CD4-positive, alpha-beta T cell treated with Interleukin-4 for 4 hours (primary cell): ENCODE measurements around the gene ANK3.
"Not testable (repeated sequence)": the region's sequence is repeated elsewhere in the genome, so short reads cannot be mapped to it uniquely, and the experiment has no call there.

Experiments used
- DNase-seq: peaks from one replicate; pipeline ENCODE4 v3.0.0-alpha.2; 2020

ANK3 gene

DNA sequence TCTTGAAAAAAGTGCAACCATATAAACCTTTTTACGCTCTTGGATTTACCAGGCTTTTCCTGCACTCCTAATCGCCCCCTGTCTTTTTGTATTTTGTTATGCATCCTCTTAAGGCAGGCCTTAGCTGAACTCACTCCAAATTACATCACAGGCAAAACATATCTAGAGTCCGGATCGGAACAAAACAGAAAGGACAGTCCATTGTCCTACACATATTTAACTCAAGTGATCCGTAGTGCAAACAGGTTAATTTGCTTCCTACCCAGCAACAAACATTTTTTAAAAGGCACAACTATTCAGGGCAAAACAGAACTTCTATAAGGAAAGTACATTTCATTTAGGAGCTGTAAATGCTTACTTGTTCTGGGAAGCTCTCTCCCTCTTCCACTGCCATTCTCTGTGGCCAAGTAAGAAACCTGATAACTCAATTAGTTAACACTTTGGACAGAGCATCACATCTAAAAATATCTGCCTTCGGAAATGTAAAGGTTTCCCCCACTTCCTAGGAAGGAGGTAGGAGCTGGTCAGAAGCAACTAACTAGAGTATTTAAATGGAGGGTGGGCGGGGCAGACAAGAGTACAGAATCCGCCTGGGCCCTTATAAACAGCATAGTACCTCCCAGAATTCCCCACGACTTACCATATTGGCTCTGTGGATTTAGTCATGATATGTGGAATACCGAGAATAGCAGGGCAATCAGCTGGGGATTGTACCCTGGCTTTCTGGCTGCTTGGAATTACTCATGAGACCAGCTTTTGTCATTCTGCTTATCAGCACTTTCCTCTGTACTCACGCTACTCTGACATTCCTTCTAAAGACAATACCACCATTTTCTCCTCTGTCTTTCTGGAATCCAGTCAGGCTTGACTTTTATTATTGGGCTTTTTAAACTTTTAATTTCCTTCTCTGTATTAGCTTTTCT, 89.5 kb downstream of the ANK3 start:
- no peak for DNase-seq

DNA sequence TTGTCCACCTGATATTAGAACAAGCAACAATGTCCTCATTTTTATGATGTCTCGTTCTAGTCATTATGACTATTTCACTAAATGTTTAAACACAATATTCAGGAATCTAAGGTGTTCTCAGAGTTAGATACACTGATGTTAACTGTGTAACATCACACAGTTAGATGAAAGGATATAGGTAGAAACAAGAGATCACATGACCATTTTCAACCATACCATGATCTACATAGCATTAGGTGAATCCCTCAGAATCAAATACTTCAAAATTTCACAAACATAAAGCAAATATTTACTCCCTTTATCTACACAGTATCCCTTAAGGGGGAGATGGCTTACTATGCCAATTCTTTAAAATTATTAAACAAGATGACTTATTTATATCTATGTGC, 90.3 kb downstream of the ANK3 start:
- no peak for DNase-seq

GRCh38 chr10:60298408-60299389, 91.0 kb downstream of the ANK3 start:
- DNase-seq: no peak

- DNase-seq: no peak
Observed at GRCh38 chr10:60296073-60296472, 93.6 kb downstream of the ANK3 start.

GRCh38 chr10:60295028-60295937, 94.4 kb downstream of the ANK3 start:
- DNase-seq: no peak

GRCh38 chr10:60293581-60294175, 96.0 kb downstream of the ANK3 start:
- DNase-seq: no peak

DNA sequence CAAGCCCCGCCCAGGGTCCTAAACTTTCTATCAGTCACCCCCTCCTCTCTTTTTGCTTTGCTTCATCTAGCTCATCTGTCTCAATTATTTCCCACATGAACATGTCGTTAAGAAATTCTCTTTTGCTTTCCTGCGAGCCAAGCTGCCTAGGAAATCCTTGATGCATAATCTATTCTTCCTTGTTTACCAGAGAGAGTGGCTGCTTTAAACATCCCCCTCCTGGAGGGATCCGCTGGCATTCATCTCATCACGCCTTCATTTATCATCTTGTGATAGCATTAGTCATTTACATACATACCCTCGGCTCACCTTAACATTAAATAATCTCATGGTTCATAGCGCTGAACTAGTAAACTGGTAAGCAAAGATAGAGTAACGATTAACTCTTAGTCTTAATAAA, 96.7 kb downstream of the ANK3 start:
- no peak for DNase-seq

- DNase-seq: not testable (repeated sequence)
Observed at GRCh38 chr10:60292536-60292935, 97.1 kb downstream of the ANK3 start.

DNA sequence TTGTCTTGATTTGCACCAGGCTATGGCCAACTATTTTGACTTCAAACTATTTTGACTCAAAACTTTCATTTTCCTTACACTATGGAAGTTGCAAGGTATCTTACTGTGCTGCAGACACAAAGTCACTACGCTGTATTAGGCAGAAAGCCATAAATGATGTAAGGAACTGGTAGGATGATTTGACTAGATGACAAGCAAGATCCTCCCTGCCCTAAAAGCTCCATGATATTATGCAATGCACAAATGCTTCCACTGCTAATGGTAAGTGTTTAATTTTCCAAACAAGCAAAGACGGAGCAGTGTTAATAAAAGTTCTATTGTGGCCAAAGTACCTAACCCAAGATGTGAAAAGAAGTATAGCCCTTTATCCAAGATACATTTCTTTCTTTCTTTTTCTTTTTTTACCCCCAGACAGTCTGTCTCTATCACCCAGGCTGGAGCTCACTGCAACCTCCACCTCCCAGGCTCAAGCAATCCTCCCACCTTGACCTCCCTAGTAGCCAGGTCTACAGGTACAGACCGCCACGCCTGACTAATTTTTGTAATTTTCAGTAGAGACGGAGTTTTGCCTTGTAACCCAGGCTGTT, 98.2 kb downstream of the ANK3 start:
- no peak for DNase-seq

- DNase-seq: no peak
Observed at GRCh38 chr10:60290558-60290957, 99.1 kb downstream of the ANK3 start.

- no peak for DNase-seq
Observed at GRCh38 chr10:60289800-60290199, 99.9 kb downstream of the ANK3 start.

GRCh38 chr10:60288256-60288655, 101.4 kb downstream of the ANK3 start:
- DNase-seq: no peak

DNA sequence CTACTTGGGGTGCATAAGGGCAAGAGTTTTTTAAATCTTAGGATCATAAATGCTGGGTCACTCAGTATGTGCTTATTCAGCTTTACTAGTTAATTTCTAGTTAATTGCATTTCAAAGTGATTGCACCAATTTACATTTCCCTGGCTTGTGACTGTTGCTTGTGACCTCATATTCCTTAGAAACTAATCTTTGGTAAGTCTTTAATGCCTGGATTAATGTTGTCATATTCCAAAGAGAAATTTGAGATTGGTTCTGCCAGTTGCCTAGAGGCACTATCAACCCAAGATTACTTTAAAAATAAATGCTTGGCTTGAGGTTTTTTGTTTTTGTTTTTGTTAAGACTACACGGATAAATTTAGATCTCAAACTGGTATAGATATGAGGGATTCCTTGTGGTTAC, 103.1 kb downstream of the ANK3 start:
- no peak for DNase-seq

DNA sequence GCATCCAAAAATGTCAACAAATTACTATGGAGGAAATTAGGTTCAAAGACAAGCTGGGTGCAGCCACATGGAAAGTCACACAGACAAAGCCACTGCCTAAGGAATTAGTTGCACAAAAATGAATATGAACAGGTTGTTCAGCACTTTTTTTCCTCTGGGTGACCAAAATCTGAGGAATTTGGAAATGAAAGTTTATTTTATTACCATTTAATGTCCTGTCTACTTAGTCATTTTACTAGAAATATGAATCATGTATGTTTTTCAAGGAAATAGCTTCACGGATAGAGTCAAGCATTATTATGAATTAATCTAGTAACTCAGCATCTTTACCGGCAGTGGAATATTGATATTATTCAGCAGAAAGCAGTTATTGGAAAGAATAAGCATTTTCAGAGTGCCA, 106.3 kb downstream of the ANK3 start:
- DNase-seq: no peak

GRCh38 chr10:60282771-60283353, 106.8 kb downstream of the ANK3 start:
- no peak for DNase-seq

DNA sequence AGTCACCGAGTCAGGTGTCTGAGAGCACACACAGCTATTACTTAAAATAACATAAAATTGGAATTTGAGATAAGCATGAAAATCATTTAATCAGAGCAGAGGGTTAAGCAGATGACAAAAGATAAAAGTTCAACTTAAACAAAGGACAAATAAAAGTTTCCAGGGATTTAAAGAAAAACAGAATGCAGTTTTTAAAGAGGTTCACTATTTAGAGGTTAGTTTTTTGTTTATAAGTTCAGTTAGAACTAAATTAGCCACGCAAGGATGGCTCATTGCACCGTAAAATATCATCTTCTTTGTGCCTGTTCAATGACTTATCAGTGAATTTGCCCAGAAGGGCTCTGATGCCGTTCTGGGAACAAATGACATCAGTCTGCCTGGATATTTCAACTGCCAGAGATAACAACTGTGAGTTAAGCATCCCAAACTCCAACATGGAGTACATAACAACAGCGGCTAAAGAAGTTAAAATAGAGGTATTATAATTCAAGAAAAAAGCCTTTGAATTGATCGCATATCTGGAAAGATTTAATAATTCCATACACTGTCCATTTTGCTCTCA, 107.8 kb downstream of the ANK3 start:
- no peak for DNase-seq

- no peak for DNase-seq
Observed at GRCh38 chr10:60281331-60281730, 108.3 kb downstream of the ANK3 start.

GRCh38 chr10:60280475-60280874, 109.2 kb downstream of the ANK3 start:
- no peak for DNase-seq

- DNase-seq: no peak
Observed at GRCh38 chr10:60277656-60278055, 112.0 kb downstream of the ANK3 start.

GRCh38 chr10:60276232-60276631, 113.4 kb downstream of the ANK3 start:
- no peak for DNase-seq
